GM21737 (cell line): ENCODE data around the gene PLEKHG5.

ENCODE experiments used
- ATAC-seq: cut with Tn5 transposase; IDR thresholded peaks from one replicate; pipeline ENCODE4 v1.9.1; 2021; ENCODE audit warnings: mild to moderate bottlenecking, moderate library complexity; ENCODE audit not compliant: unreplicated experiment

The PLEKHG5 gene

GRCh38 chr1:6491480-6491962, at the start of gene PLEKHG5:
PLEKHG5 (minus strand) TSS chr1:6491667; CDS start chr1:6477571, 14,096 bp downstream.
- no peak for ATAC-seq

- ATAC-seq, result no peak
Measured at GRCh38 chr1:6538956-6539355, 47.5 kb upstream of the PLEKHG5 start.

- ATAC-seq, result no peak
Measured at GRCh38 chr1:6536291-6536690, 44.8 kb upstream of the PLEKHG5 start.

GRCh38 chr1:6535214-6535613, 43.7 kb upstream of the PLEKHG5 start:
- ATAC-seq, result no peak

GRCh38 chr1:6534248-6534822, 42.9 kb upstream of the PLEKHG5 start:
- no peak for ATAC-seq

GRCh38 chr1:6531996-6532395, 40.5 kb upstream of the PLEKHG5 start:
- no peak for ATAC-seq

- no peak for ATAC-seq
Measured at GRCh38 chr1:6530504-6531160, 39.2 kb upstream of the PLEKHG5 start.

GRCh38 chr1:6528492-6528891, 37.0 kb upstream of the PLEKHG5 start:
- ATAC-seq, result no peak

GRCh38 chr1:6526316-6526715, 34.8 kb upstream of the PLEKHG5 start:
- no peak for ATAC-seq

- ATAC-seq, result no peak
Measured at GRCh38 chr1:6523566-6523965, 32.1 kb upstream of the PLEKHG5 start.

GRCh38 chr1:6521536-6521935, 30.1 kb upstream of the PLEKHG5 start:
- no peak for ATAC-seq

- ATAC-seq, result no peak
Measured at GRCh38 chr1:6519935-6520671, 28.6 kb upstream of the PLEKHG5 start.

GRCh38 chr1:6519491-6519934, 28.0 kb upstream of the PLEKHG5 start:
- no peak for ATAC-seq

- ATAC-seq, result no peak
Measured at GRCh38 chr1:6517435-6517851, 26.0 kb upstream of the PLEKHG5 start.

- ATAC-seq, result no peak
Measured at GRCh38 chr1:6515771-6516170, 24.3 kb upstream of the PLEKHG5 start.

- ATAC-seq, result no peak
Measured at GRCh38 chr1:6513320-6513801, 21.9 kb upstream of the PLEKHG5 start.

- no peak for ATAC-seq
Measured at GRCh38 chr1:6512908-6513280, 21.4 kb upstream of the PLEKHG5 start.

- no peak for ATAC-seq
Measured at GRCh38 chr1:6512245-6512907, 20.9 kb upstream of the PLEKHG5 start.

- no peak for ATAC-seq
Measured at GRCh38 chr1:6511561-6512244, 20.2 kb upstream of the PLEKHG5 start.

- ATAC-seq, result no peak
Measured at GRCh38 chr1:6511056-6511455, 19.6 kb upstream of the PLEKHG5 start.

GRCh38 chr1:6510493-6510892, 19.0 kb upstream of the PLEKHG5 start:
- no peak for ATAC-seq
